SK-N-SH (cell line): ENCODE data around the gene WBP1. TPM values are rescaled to one million over a fixed set of nuclear protein-coding genes. Genes with fewer than 3 reads are reported as not detected.
A peak's percentile ranks its signal among the peaks of the same experiment; 100 is the strongest.

ENCODE experiments used
- CTCF ChIA-PET: fragments of 300-600, 350-600 bp; formaldehyde crosslinking; extraction: SDS; loops from one replicate; lab custom pipeline; 2021; lab: Yijun Ruan, JAX
- POLR2A ChIA-PET: fragments of 350-600 bp; sonication (Branson Sonifier 250); formaldehyde crosslinking; extraction: SDS; loops from one replicate; lab custom pipeline; 2020; ENCODE audit warnings: antibody characterized with exemption, inconsistent platforms; lab: Yijun Ruan, JAX
- DNase-seq: peaks from one replicate; pipeline ENCODE4 v3.0.0; 2012
- H2AFZ ChIP-seq: fragments of 200-600 bp; sonication (generic); 2 replicates; pipeline ENCODE4 v1.8.1; 2016; ENCODE audit warnings: antibody characterized with exemption, mild to moderate bottlenecking, low read depth
- H3F3A ChIP-seq: fragments of 200-600 bp; sonication (generic); replicated peaks from 2 replicates; pipeline ENCODE3; 2016; ENCODE audit warnings: antibody characterized with exemption, mild to moderate bottlenecking; ENCODE audit not compliant: insufficient read depth
- H3K27ac ChIP-seq, 2 experiments: fragments of 200-500 bp in 1 of 2; fragments of 200-600 bp in 1 of 2; sonication (Bioruptor generic) in 1 of 2; sonication (generic), shearing (Covaris generic) in 1 of 2; 2 replicates each; pipeline versions ENCODE4 v1.5.1 to v1.6.1; 2014 to 2016; ENCODE audit warnings: low read depth in 2 of 2, inconsistent platforms in 1 of 2, low read length in 1 of 2, mild to moderate bottlenecking in 1 of 2, mixed read lengths in 1 of 2
- H3K27me3 ChIP-seq: fragments of 200-600 bp; sonication (generic), shearing (Covaris generic); 2 replicates; pipeline ENCODE4 v1.6.1; 2016; ENCODE audit warnings: mixed run types; ENCODE audit not compliant: insufficient read depth
- H3K36me3 ChIP-seq, 2 experiments: fragments of 200-500 bp in 1 of 2; fragments of 200-600 bp in 1 of 2; sonication (Bioruptor generic) in 1 of 2; sonication (generic) in 1 of 2; replicated peaks in 1 of 2; 2 replicates each; pipeline versions ENCODE3 to v1.5.1; 2014 to 2016; ENCODE audit warnings: low read length in 1 of 2, mild to moderate bottlenecking in 1 of 2; ENCODE audit not compliant: insufficient read depth in 2 of 2, control insufficient read depth in 1 of 2
- H3K4me1 ChIP-seq, 2 experiments: fragments of 200-500 bp in 1 of 2; fragments of 200-600 bp in 1 of 2; sonication (Bioruptor generic) in 1 of 2; sonication (generic), shearing (Covaris generic) in 1 of 2; 2 replicates each; pipeline versions ENCODE4 v1.5.1 to v1.6.1; 2014 to 2016; ENCODE audit warnings: low read depth in 1 of 2, low read length in 1 of 2, mixed run types in 1 of 2; ENCODE audit not compliant: insufficient read depth in 2 of 2, control insufficient read depth in 1 of 2
- H3K4me2 ChIP-seq: fragments of 200-600 bp; sonication (generic), shearing (Covaris generic); 2 replicates; pipeline ENCODE4 v1.6.1; 2017; ENCODE audit warnings: mixed run types
- H3K4me3 ChIP-seq, 2 experiments: fragments of 200-500 bp in 1 of 2; fragments of 200-600 bp in 1 of 2; sonication (Bioruptor generic) in 1 of 2; sonication (generic), shearing (Covaris generic) in 1 of 2; 2 replicates each; pipeline versions ENCODE4 v1.5.1 to v1.8.1; 2014 to 2016; ENCODE audit warnings: low read depth in 2 of 2, inconsistent platforms in 1 of 2, low read length in 1 of 2, mild to moderate bottlenecking in 1 of 2, mixed read lengths in 1 of 2, moderate library complexity in 1 of 2
- H3K79me2 ChIP-seq: fragments of 200-600 bp; sonication (generic); 2 replicates; pipeline ENCODE4 v1.8.1; 2017; ENCODE audit warnings: mild to moderate bottlenecking; ENCODE audit not compliant: insufficient read depth
- H3K9ac ChIP-seq: fragments of 200-600 bp; sonication (generic); 2 replicates; pipeline ENCODE4 v1.6.1; 2017; ENCODE audit warnings: mixed run types
- H3K9me2 ChIP-seq: fragments of 200-600 bp; sonication (generic); 2 replicates; pipeline ENCODE4 v1.6.1; 2017; ENCODE audit warnings: mixed run types
- H3K9me3 ChIP-seq: fragments of 200-600 bp; sonication (generic); 2 replicates; pipeline ENCODE4 v1.6.1; 2017; ENCODE audit warnings: mixed run types, mild to moderate bottlenecking, moderate library complexity
- H4K20me1 ChIP-seq: fragments of 200-600 bp; sonication (generic); 2 replicates; pipeline ENCODE4 v1.6.1; 2017; ENCODE audit warnings: mild to moderate bottlenecking, mixed run types; ENCODE audit not compliant: insufficient read depth
- ELF1 ChIP-seq: IDR thresholded peaks from 2 replicates; pipeline ENCODE4 v1.4.0; 2012
- EP300 ChIP-seq, 2 experiments: IDR thresholded peaks; 2 replicates each; pipeline versions ENCODE4 v1.4.0 to v1.6.1; 2012; ENCODE audit warnings: borderline replicate concordance in 1 of 2, low read depth in 1 of 2, low read length in 1 of 2
- FOSL2 ChIP-seq: IDR thresholded peaks from 2 replicates; pipeline ENCODE4 v1.4.0; 2012; ENCODE audit warnings: low read depth, mild to moderate bottlenecking, moderate library complexity, borderline replicate concordance
- FOXJ3 ChIP-seq: sonication (generic); formaldehyde crosslinking; IDR thresholded peaks from 2 replicates; pipeline ENCODE4 v1.5.1; 2020; ENCODE audit warnings: mild to moderate bottlenecking, missing genetic modification reagents
- MEF2A ChIP-seq: IDR thresholded peaks from 2 replicates; pipeline ENCODE4 v1.4.0; 2012; ENCODE audit warnings: low read depth, borderline replicate concordance
- MXI1 ChIP-seq: IDR thresholded peaks from 2 replicates; pipeline ENCODE4 v1.6.1; 2012; ENCODE audit warnings: mild to moderate bottlenecking, low read depth, low read length, improper control_type of control experiment
- NFIC ChIP-seq: IDR thresholded peaks from 2 replicates; pipeline ENCODE4 v1.4.0; 2012; ENCODE audit warnings: borderline replicate concordance
- POLR2AphosphoS5 ChIP-seq: IDR thresholded peaks from 2 replicates; pipeline ENCODE4 v1.6.1; 2012; ENCODE audit warnings: low read depth, low read length
- RFX5 ChIP-seq: IDR thresholded peaks from 2 replicates; pipeline ENCODE4 v1.6.1; 2012; ENCODE audit warnings: mild to moderate bottlenecking, improper control_type of control experiment, low read length
- RXRA ChIP-seq: IDR thresholded peaks from 2 replicates; pipeline ENCODE4 v1.4.0; 2012; ENCODE audit warnings: low read depth, mild to moderate bottlenecking, borderline replicate concordance
- SIN3A ChIP-seq: IDR thresholded peaks from 2 replicates; pipeline ENCODE4 v1.6.1; 2012; ENCODE audit warnings: low read depth, mild to moderate bottlenecking, low read length, moderate library complexity, borderline replicate concordance
- TAF1 ChIP-seq: IDR thresholded peaks from 2 replicates; pipeline ENCODE4 v1.6.1; 2012; ENCODE audit warnings: low read depth, mild to moderate bottlenecking, low read length, moderate library complexity, borderline replicate concordance
- TEAD4 ChIP-seq: IDR thresholded peaks from 2 replicates; pipeline ENCODE4 v1.4.0; 2012; ENCODE audit warnings: mild to moderate bottlenecking, borderline replicate concordance; ENCODE audit not compliant: insufficient read depth
- YY1 ChIP-seq: IDR thresholded peaks from 2 replicates; pipeline ENCODE4 v1.4.0; 2012; ENCODE audit warnings: low read depth, mild to moderate bottlenecking
- WGBS: methylation state at CpG from one replicate; pipeline ENCODE4 v1.1.6; 2017; ENCODE audit warnings: low lambda C conversion rate; 5-methylcytosine and 5-hydroxymethylcytosine counted together
- polyA plus RNA-seq, 3 experiments: library from polyadenylated mRNA; depleted of rRNA; stranded (reverse); fragments of >200 nt; gene quantifications; 2 replicates each; pipeline ENCODE4 v1.2.3, GENCODE V29; 2012
- TF ChIP-seq, protein P1 (sequence below): fragments of 150-350 bp; IDR thresholded peaks from 2 replicates; pipeline ENCODE4 v1.6.1; 2016; ENCODE audit warnings: mild to moderate bottlenecking, low read depth, low read length
- TF ChIP-seq, protein P2 (sequence below): IDR thresholded peaks from 2 replicates; pipeline ENCODE4 v1.4.0; 2012; ENCODE audit warnings: low read depth, borderline replicate concordance
- TF ChIP-seq, protein P3 (sequence below): IDR thresholded peaks from 2 replicates; pipeline ENCODE4 v1.6.1; 2012; ENCODE audit warnings: mild to moderate bottlenecking, low read depth, low read length, moderate library complexity
- TF ChIP-seq, protein P4 (sequence below): fragments of 150-350 bp; IDR thresholded peaks from 2 replicates; pipeline ENCODE4 v1.6.1; 2017; ENCODE audit warnings: antibody characterized with exemption, low read length, low read depth, borderline replicate concordance

The WBP1 gene
- polyA plus RNA-seq, 1 of the 3 experiments (the other 2 are of a cell fraction) = 184 TPM

DNA sequence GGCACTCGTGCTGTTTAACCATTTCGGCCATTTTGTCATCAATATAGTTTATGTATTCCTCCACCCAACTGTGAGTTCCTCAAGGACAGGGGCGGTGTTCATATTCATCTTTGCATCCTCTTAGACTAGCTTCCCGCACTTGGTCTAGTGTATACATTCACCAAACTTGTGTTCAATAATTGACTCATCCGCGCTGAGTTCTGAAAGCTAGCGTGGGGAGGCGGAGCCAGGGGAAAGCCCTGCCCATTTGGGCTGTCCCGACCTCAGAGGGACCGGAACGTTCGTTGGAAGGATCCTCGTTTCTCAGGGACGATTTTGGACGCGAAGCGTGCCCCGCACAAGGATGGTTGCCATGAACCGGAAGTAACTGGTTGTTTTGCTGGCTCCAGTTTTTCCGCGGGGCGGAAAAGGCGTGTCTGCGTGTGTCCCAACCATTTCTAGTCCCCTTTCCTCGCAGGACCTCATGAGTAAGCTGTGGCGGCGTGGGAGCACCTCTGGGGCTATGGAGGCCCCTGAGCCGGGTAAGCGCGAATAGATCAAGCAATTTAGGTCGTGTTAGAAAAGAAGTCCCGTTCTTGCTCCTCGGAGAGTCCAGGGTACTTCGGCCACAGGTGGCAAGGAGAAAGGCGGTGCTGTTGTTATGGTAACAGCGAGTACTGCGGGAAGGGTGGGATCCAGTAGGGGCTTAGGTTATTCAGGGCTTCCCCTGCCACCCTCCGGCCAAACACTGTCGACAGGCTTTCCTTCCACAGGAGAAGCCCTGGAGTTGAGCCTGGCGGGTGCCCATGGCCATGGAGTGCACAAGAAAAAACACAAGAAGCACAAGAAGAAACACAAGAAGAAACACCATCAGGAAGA lies 3.4 kb upstream of the WBP1 start, which contains the start of gene INO80B (continued):
- TF ChIP-seq, protein P1, sequence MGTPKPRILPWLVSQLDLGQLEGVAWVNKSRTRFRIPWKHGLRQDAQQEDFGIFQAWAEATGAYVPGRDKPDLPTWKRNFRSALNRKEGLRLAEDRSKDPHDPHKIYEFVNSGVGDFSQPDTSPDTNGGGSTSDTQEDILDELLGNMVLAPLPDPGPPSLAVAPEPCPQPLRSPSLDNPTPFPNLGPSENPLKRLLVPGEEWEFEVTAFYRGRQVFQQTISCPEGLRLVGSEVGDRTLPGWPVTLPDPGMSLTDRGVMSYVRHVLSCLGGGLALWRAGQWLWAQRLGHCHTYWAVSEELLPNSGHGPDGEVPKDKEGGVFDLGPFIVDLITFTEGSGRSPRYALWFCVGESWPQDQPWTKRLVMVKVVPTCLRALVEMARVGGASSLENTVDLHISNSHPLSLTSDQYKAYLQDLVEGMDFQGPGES = no peak
- peak in 1 of 2 experiments; percentile 8; a peak in 1 of 4 replicates for TF ChIP-seq EP300 (IDR thresholded peaks at IDR 0.05; ENCODE audit: borderline replicate concordance in 1 of 2, low read depth in 1 of 2, low read length in 1 of 2)
- peak; percentile 10; the same call in 1 of the 2 replicates for TF ChIP-seq NFIC
- TF ChIP-seq, protein P2, sequence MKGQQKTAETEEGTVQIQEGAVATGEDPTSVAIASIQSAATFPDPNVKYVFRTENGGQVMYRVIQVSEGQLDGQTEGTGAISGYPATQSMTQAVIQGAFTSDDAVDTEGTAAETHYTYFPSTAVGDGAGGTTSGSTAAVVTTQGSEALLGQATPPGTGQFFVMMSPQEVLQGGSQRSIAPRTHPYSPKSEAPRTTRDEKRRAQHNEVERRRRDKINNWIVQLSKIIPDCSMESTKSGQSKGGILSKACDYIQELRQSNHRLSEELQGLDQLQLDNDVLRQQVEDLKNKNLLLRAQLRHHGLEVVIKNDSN = peak; percentile 36; the same call in 1 of the 2 replicates
- TF ChIP-seq RXRA = no peak
- 0 out of 2 replicates have a peak, but pooled peaks have one; percentile 26 for TF ChIP-seq RFX5
- TF ChIP-seq ELF1 = peak; percentile 99
- TF ChIP-seq FOSL2 = no peak
- no peak for TF ChIP-seq TEAD4
- peak; percentile 71 for TF ChIP-seq POLR2AphosphoS5
- TF ChIP-seq MEF2A = no peak
- TF ChIP-seq SIN3A = peak; percentile 96; the same call in 1 of the 2 replicates
- no peak for TF ChIP-seq FOXJ3 (CRISPR knock-in tag)

DNA sequence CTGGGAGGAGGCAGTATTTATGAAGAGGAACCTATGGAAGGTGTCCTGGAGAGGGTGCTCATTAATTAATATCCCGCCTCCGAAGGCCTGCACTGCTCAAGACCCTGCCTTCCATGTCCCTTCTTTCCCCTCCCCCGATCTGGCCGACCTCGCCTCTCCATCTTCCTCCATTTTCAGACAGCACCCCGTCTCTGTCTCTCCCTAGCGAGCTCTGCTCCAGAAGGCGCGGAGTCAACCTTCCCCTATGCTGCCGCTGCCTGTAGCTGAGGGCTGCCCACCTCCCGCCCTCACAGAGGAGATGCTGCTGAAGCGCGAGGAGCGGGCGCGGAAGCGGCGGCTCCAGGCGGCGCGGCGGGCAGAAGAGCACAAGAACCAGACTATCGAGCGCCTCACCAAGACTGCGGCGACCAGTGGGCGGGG lies 1.1 kb upstream of the WBP1 start:
- no peak for DNase-seq
- Histone ChIP-seq H3F3A (peaks cover 13% of the 10 kb centered on the region), H3K4me2 (peak overlapping the region; percentile 95), H3K36me3 (peaks cover 0 to 22% of the 10 kb centered on the region in 2 experiments), H3K79me2 (peaks cover 29% of the 10 kb centered on the region), H2AFZ (0 out of 2 replicates have a peak overlapping the region, but pooled peaks have one; percentile 27), H3K4me1 (peaks cover 14 to 31% of the 10 kb centered on the region in 2 experiments; a peak in 3 of 4 replicates)
- ChIA-PET CTCF (interaction anchor here (0.5 to 2.8 kb wide), 9 partner anchors 10 to 720 kb away, joined by 3 to 10 read pairs (median 4); partner anchors contain the start of genes CCDC142, PCGF1, TPRKB and TTC31), POLR2A (interaction anchor here (0.7 to 5.9 kb wide), 8 partner anchors 8 to 56 kb away, joined by 3 to 60 read pairs (median 10); partner anchors contain the start of genes C2orf81, CCDC142, MOGS and MRPL53)
- no peak for TF ChIP-seq ELF1
- TF ChIP-seq, protein P3, sequence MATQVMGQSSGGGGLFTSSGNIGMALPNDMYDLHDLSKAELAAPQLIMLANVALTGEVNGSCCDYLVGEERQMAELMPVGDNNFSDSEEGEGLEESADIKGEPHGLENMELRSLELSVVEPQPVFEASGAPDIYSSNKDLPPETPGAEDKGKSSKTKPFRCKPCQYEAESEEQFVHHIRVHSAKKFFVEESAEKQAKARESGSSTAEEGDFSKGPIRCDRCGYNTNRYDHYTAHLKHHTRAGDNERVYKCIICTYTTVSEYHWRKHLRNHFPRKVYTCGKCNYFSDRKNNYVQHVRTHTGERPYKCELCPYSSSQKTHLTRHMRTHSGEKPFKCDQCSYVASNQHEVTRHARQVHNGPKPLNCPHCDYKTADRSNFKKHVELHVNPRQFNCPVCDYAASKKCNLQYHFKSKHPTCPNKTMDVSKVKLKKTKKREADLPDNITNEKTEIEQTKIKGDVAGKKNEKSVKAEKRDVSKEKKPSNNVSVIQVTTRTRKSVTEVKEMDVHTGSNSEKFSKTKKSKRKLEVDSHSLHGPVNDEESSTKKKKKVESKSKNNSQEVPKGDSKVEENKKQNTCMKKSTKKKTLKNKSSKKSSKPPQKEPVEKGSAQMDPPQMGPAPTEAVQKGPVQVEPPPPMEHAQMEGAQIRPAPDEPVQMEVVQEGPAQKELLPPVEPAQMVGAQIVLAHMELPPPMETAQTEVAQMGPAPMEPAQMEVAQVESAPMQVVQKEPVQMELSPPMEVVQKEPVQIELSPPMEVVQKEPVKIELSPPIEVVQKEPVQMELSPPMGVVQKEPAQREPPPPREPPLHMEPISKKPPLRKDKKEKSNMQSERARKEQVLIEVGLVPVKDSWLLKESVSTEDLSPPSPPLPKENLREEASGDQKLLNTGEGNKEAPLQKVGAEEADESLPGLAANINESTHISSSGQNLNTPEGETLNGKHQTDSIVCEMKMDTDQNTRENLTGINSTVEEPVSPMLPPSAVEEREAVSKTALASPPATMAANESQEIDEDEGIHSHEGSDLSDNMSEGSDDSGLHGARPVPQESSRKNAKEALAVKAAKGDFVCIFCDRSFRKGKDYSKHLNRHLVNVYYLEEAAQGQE = 0 out of 2 replicates have a peak, but pooled peaks have one; percentile 7
- TF ChIP-seq MXI1 = peak; percentile 30; the same call in 1 of the 2 replicates
- TF ChIP-seq, protein P4, sequence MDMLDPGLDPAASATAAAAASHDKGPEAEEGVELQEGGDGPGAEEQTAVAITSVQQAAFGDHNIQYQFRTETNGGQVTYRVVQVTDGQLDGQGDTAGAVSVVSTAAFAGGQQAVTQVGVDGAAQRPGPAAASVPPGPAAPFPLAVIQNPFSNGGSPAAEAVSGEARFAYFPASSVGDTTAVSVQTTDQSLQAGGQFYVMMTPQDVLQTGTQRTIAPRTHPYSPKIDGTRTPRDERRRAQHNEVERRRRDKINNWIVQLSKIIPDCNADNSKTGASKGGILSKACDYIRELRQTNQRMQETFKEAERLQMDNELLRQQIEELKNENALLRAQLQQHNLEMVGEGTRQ = no peak
- 0 out of 2 replicates have a peak, but pooled peaks have one; percentile 4 for TF ChIP-seq YY1
- TF ChIP-seq TAF1 = 0 out of 2 replicates have a peak, but pooled peaks have one; percentile 16
- TF ChIP-seq, all 33 proteins: peak for 4
- H3K9ac ChIP-seq = peak overlapping the region; percentile 44; the same call in 1 of the 2 replicates
- H3K27ac ChIP-seq = peak overlapping the region; percentile 69 to 99; a peak in 3 of 4 replicates
- H3K27me3 ChIP-seq = no peaks in the 10 kb centered on the region
- H3K4me3 ChIP-seq = peak overlapping the region; percentile 68 to 70
- no peaks in the 10 kb centered on the region for H4K20me1 ChIP-seq
- H3K9me2 ChIP-seq = no peaks in the 10 kb centered on the region
- 6% methylated on average over 17 of the region's 27 CpGs for WGBS
- no peaks in the 10 kb centered on the region for H3K9me3 ChIP-seq
